ENCODE measurements around the gene TMEM63B.

TMEM63B gene

DNA sequence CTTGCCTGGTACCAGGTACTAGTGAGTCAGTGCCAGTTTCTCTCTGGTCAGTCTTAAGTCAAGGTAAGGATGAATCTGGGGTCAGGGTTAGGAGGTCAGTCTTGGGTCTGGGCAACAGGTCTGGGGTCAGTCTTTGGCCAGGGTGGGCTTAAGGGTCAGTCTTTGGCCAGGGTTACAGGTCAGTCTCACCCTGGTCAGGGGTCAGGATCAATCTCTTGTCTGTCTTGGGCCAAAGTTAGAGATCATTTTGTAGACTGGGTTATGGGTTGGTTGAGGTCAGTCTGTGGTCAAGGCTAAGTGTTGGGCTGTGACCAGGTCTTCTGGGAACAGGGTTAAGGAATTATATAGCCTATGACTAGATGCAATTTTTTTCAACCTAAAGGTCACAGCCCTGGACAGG lies 18.5 kb downstream of the TMEM63B start:
- no peak for DNase-seq

GRCh38 chr6:44146685-44147084 lies 19.3 kb downstream of the TMEM63B start:
- DNase-seq = no peak

DNA sequence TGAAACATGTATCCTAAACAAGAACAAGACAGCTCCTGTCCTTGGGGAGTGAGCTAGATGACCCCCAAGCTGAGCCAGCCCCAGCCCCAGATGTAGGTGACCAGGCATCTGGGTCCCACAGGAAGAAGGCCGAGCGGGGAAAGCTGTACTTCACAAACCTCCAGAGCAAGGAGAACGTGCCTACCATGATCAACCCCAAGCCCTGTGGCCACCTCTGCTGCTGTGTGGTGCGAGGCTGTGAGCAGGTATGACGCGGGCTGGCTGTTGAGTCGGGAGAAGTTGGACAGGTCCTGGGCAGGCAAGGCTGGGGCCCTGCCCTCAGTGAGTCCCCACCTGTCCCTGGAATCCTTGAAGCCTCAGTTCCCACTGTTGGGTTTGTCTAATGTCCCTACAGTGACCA lies 19.9 kb downstream of the TMEM63B start:
- DNase-seq = no peak

DNA sequence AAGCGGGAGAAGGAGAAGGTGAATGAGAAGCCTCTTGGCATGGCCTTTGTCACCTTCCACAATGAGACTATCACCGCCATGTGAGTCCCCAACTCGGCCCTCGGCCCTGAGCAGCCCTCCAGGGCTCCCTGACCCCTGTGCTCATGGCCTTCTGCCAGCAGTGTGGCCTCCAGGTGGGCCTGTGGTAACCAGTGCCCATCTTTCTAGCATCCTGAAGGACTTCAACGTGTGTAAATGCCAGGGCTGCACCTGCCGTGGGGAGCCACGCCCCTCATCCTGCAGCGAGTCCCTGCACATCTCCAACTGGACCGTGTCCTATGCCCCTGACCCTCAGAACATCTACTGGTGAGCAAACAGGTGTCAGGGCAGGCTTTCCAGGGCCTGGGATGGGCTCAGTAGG lies 21.0 kb downstream of the TMEM63B start:
- no peak for DNase-seq

DNA sequence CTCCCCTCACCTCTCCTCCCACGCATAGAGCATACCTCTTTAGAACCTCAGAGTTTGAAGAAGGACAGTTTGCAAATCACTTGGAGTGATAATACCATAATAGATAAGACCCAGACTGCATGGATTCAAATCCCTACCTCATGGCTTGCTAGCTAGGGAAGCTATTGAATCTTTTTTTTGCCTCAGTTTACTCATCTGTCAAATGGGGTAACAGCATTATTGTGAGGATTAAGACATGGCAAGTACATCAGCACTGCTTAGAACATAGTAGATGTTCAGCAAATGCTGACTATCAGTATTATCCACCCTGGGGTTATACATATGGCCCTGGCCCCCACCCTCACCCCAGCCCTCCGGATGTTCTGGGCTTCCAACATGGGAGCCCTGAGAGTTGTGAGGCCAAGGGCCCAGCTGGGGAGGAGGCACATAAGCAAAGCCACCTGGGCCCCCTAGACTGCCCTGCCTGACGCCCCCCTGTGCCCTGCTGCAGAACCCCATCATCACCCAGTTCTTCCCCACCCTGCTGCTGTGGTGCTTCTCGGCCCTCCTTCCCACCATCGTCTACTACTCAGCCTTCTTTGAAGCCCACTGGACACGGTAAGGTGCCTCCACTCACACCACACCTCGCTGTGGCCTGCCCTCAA lies 22.1 kb downstream of the TMEM63B start:
- DNase-seq = no peak

DNA sequence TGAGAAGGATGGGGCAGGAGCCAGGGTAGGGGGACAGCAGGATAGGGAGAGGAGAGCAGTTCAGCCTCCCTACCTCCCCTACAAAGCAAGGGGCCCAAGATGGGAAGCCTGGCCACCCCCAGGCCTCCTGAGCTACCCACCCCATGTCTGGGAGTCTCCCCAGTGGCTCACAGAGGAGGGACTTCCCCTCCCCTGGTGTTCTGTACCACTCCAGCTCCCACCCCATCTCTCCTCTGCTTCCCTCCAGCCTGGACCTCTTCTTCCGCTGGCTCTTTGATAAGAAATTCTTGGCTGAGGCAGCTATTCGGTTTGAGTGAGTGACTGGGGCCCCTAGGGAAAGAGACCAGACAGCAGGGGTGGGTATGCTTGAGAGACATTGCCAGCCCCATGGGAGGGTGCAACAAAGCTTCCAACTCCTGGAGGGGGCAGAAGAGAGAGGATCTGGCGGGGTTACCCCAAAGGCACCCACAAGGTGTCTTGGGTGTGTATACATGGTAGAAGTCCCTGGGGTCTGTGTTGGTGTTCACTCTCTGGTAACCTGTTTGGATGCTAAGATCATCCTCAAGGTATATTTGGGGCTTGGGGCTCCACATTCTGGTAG lies 23.1 kb downstream of the TMEM63B start:
- no peak for DNase-seq

GRCh38 chr6:44151348-44152108 lies 24.2 kb downstream of the TMEM63B start:
- DNase-seq = peak; percentile 94

GRCh38 chr6:44152109-44152461 lies 24.7 kb downstream of the TMEM63B start:
- no peak for DNase-seq

- DNase-seq = no peak
These were observed 25.2 kb downstream of the TMEM63B start for GRCh38 chr6:44152533-44152932.

DNA sequence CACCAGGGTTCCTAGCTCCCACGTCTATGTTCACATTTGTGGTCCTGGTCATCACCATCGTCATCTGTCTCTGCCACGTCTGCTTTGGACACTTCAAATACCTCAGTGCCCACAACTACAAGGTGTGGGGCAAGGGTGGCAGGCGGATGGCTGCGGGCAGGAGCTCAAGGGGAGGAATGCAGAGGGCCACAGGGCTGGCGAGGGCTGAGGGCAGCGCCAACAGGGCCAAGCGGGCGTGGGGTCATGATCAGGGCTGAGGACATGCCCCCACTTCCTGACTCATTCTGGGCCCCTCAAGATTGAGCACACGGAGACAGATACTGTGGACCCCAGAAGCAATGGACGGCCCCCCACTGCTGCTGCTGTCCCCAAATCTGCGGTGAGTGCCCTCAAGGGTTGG lies 26.7 kb downstream of the TMEM63B start:
- DNase-seq = no peak

DNA sequence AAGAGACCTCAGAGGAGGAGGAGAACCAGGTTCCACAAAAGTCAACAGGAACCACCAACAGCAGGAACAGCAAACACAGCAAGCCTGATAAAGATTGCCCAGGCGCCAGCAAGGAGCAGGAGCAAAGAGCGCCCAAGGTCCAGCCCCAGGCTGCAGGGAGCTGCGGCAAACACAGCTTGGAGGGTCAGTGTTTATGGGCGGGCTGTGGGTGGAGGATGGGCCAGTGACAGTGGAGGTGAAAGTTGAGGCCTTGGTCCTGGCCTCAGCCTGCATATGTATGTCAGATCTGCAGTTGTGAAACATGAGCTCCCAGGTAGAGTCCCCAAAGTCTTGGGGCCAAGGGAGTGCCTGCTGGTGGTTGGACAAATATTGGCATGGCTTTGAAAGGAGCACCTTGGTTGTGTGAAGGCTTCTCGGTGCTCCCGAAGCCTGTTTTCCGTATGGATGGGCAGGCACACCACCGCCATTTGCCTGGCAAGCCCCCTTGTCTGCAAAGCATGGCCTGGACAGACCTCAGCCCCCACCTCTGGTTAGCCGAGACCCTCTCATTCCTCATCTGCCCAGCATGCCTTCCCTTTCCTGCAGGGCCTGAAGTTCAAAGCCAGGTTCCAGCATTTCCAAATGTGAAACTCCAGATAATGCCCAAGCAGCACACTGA lies 29.3 kb downstream of the TMEM63B start:
- DNase-seq = no peak

GRCh38 chr6:44157152-44157521 lies 29.8 kb downstream of the TMEM63B start:
- DNase-seq = no peak

GRCh38 chr6:44158770-44159228 lies 31.4 kb downstream of the TMEM63B start, which contains the start of gene CAPN11:
Gene CAPN11 (plus strand): TSS chr6:44158820. CDS start chr6:44158849, 29 bp downstream.
- DNase-seq = no peak

DNA sequence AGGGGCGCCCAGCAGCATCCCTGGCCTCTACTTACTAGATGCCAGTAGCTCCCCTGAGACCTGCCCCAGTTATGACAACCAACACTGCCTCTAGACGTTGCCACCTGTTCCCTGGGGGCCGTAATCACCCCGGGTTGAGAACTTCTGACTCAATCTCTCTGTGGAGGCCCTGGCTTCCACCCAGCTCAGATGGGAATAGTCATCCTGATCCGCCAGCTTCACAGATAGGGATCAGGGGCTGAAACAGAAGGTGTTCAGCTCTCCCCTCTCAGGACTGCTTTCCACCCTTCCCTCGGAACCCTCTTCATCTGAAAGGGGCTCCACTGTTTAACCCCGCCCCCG lies 34.6 kb downstream of the TMEM63B start:
- DNase-seq = no peak

GRCh38 chr6:44162876-44163625 lies 35.7 kb downstream of the TMEM63B start:
- DNase-seq = no peak

DNA sequence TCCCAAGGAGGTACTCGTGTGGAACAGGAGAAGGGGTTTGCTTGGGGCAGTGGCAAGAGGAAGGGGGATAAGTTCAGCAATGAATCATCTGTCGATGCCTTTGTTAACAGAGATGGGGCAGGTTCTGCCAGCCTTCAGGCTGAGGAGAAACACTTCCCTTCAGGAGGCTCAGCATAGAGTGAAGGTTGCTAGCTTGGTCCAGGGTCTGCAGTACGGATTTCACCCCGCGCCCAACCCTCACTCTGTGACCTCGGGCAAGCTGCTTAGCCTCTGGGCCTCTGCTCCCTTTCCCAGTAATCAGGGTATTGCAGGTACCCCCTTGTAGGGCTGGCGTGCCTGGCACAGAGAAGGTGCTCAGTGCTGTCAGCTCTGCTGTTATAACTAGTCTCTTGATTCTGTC lies 38.8 kb downstream of the TMEM63B start:
- no peak for DNase-seq

GRCh38 chr6:44166591-44167184 lies 39.3 kb downstream of the TMEM63B start:
- no peak for DNase-seq

DNA sequence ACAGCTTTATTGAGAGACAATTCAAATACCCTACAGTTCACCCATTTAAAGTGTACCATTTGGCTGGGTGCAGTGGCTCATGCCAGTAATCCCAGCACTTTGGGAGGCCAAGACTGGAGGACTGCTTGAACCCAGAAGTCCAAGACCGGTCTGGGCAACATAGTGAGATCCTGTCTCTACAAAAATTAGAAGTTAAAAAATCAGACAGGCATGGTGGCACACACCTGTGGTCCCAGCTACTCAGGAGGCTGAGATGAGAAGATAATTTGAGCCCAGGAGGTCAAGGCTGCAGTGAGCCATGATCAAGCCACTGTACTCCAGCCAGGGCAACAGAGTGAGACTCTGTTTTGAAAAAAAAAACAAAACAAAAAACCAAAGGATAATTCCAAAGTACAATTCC lies 40.2 kb downstream of the TMEM63B start:
- DNase-seq = no peak

DNA sequence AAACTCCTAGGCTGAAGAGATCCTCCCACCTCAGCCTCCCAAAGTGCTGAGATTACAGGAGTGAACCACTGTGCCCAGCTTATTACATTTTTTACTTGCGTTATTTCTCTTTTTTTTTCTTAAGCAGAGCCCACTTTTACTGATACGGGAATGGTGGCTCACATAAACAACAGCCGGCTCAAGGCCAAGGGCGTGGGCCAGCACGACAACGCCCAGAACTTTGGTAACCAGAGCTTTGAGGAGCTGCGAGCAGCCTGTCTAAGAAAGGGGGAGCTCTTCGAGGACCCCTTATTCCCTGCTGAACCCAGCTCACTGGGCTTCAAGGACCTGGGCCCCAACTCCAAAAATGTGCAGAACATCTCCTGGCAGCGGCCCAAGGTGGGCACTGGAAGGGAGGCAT lies 41.8 kb downstream of the TMEM63B start:
- no peak for DNase-seq

DNA sequence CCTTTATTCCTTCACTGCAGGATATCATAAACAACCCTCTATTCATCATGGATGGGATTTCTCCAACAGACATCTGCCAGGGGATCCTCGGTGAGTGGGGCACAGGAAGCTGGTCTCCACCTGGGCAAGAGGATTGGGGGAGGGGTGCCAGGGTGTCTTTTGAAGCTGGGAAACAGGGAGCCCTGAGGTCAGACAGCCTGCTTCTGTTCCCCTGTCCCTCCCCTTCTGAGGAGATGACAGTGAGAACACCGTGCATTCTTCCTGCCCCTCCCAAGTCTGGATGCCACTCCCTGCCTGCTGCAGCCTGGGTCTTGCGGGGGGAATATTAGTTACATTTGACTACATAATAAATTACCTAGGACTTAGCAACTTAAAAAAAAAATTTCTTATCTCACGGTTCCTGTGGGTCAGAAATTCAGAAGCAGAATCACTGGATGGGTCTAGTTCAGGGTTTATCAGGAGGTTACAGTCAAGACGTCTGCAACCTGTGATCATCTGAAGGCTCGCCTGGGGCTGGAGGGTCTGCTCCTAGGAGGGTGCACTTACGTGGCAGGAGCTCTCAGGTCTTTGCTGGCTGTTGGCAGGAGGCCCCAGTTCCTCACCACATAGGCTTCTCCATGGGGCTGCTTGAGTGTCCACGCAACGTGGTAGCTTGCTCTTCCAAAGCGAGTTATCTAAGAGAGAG lies 42.7 kb downstream of the TMEM63B start:
- no peak for DNase-seq

DNA sequence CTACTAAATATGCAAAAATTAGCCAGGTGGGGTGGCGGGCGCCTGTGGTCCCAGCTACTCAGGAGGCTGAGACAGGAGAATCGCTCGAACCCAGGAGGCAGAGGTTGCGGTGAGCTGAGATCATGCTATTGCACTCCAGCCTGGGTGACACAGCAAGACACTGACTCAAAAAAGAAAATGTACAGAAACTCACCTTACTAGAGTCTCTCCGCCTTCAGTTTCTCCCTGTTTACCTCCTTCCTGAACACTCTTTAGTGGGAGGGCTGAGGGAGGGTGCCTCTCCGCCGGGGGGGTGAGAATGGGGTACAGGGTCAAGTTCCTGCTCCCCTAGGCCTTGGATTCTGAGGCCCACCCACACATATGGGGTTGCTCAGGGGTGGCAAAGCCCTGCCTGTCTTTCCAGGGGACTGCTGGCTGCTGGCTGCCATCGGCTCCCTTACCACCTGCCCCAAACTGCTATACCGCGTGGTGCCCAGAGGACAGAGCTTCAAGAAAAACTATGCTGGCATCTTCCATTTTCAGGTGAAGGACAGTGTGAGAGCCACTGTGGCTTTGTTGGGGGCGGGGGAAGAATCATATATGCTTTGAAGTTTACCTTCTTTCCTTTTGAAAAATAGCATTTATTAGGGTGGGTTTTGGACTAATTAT lies 44.7 kb downstream of the TMEM63B start:
- DNase-seq = no peak

Data from activated effector memory CD4-positive, alpha-beta T cell treated with anti-CD3 and anti-CD28 coated beads, Interleukin-2, amount 50 U/mL, for 16 hours (primary cell).